ENCODE results near the gene IFNAR1.

DNA sequence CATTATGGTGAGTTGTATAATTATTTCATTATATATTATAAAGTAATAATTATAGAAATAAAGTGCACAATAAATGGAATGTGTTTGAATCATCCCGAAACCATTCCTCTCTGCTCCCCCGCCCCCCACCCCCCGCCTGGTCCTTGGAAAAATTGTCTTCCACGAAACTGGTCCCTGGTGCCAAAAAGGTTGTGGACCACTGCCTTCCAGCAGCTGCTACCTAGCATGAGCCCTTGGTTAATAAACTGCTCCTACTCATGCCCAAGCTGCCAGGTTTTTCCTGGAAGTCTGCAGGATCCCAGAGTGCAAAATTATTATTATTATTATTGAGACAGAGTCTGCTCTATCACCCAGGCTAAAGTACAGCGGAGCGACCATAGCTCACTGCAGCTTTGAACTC lies 71.7 kb downstream of the IFNAR1 start:
- TF ChIP-seq, protein P1, sequence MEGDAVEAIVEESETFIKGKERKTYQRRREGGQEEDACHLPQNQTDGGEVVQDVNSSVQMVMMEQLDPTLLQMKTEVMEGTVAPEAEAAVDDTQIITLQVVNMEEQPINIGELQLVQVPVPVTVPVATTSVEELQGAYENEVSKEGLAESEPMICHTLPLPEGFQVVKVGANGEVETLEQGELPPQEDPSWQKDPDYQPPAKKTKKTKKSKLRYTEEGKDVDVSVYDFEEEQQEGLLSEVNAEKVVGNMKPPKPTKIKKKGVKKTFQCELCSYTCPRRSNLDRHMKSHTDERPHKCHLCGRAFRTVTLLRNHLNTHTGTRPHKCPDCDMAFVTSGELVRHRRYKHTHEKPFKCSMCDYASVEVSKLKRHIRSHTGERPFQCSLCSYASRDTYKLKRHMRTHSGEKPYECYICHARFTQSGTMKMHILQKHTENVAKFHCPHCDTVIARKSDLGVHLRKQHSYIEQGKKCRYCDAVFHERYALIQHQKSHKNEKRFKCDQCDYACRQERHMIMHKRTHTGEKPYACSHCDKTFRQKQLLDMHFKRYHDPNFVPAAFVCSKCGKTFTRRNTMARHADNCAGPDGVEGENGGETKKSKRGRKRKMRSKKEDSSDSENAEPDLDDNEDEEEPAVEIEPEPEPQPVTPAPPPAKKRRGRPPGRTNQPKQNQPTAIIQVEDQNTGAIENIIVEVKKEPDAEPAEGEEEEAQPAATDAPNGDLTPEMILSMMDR (conservative IDR thresholded peaks at IDR 0.05 in 1 of 2, IDR thresholded peaks at IDR 0.05 in 1 of 2; ENCODE audit: extremely low read depth in 1 of 2, insufficient read depth in 1 of 2, low read depth in 1 of 2, low read length in 2 of 2) = no peak
- no peak for TF ChIP-seq EZH2 (IDR thresholded peaks at IDR 0.05; ENCODE audit: borderline replicate concordance, low read length)

Measured in mammary epithelial cell (primary cell).